GM12873 (cell line): Measurements from ENCODE around the gene RBCK1.

Source experiments
- TF ChIP-seq, protein P1 (sequence below): IDR thresholded peaks from 2 replicates; pipeline ENCODE4 v1.5.1; 2012; ENCODE audit warnings: low read depth, mild to moderate bottlenecking, moderate library complexity, low read length, control low read depth; ENCODE audit not compliant: insufficient read depth; ENCODE audit errors: missing control alignments

Gene RBCK1

GRCh38 chr20:373171-373890 is 34.8 kb upstream of the RBCK1 start:
- TF ChIP-seq, protein P1, sequence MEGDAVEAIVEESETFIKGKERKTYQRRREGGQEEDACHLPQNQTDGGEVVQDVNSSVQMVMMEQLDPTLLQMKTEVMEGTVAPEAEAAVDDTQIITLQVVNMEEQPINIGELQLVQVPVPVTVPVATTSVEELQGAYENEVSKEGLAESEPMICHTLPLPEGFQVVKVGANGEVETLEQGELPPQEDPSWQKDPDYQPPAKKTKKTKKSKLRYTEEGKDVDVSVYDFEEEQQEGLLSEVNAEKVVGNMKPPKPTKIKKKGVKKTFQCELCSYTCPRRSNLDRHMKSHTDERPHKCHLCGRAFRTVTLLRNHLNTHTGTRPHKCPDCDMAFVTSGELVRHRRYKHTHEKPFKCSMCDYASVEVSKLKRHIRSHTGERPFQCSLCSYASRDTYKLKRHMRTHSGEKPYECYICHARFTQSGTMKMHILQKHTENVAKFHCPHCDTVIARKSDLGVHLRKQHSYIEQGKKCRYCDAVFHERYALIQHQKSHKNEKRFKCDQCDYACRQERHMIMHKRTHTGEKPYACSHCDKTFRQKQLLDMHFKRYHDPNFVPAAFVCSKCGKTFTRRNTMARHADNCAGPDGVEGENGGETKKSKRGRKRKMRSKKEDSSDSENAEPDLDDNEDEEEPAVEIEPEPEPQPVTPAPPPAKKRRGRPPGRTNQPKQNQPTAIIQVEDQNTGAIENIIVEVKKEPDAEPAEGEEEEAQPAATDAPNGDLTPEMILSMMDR = no peak

- TF ChIP-seq, protein P1 = no peak
Measured at GRCh38 chr20:375265-375889, 32.7 kb upstream of the RBCK1 start.

- TF ChIP-seq, protein P1 = no peak
Measured at GRCh38 chr20:376089-376488, 32.0 kb upstream of the RBCK1 start.

GRCh38 chr20:376750-377149 is 31.3 kb upstream of the RBCK1 start:
- TF ChIP-seq, protein P1 = no peak

GRCh38 chr20:378961-379336 is 29.1 kb upstream of the RBCK1 start:
- TF ChIP-seq, protein P1 = no peak

GRCh38 chr20:380763-381580 is 27.1 kb upstream of the RBCK1 start:
- TF ChIP-seq, protein P1 = peak; percentile 24
